Measurements from ENCODE around the gene CELA3A. TPM values are rescaled to one million over a fixed set of nuclear protein-coding genes. Genes with fewer than 3 reads are reported as not detected.

Gene CELA3A
- total and polyA plus RNA-seq, 2 of the 13 experiments (the other 11 are each of a cell fraction or from before 2014, with no cell fraction given) = 0.09 TPM; not detected in 1

DNA sequence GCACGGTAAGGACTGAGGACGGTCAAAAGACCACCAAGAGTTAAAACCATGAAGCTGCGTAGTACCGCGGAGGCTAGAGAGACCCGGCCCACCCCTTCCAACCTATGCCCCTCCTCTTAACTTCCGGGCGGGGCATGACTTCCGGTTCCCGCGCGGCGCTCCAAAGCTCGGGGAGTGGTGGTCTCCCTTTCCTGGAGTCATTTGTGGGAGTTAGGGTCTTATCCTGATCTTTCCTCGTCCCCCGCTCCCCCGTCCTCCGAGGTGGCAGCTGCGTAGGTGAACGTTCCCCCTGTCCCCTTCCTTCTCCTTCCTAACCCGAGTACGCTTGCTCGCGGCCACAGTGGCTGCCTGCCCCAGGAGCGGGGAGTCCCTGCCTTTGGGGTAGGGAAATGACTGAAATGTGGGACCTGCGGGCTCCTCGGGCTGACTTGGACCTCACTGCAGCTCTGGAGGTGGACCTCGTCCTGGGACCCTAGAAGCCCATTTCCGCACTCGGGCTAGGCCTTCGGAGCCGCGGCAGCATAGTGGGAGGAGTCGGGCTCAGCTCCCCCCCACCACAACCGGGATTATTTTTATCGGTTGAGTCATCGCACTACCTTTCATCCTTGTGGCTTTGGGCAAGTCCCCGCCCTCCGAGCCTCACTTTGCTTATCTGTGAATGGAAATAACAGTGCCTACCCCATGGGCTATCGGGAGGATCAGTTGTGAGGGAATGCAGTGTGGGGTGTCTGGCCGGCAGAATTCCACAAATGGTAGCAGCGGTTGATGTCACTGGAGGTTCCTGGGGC, 24.1 kb downstream of the CELA3A start (continued):
- TF ChIP-seq, protein P1, sequence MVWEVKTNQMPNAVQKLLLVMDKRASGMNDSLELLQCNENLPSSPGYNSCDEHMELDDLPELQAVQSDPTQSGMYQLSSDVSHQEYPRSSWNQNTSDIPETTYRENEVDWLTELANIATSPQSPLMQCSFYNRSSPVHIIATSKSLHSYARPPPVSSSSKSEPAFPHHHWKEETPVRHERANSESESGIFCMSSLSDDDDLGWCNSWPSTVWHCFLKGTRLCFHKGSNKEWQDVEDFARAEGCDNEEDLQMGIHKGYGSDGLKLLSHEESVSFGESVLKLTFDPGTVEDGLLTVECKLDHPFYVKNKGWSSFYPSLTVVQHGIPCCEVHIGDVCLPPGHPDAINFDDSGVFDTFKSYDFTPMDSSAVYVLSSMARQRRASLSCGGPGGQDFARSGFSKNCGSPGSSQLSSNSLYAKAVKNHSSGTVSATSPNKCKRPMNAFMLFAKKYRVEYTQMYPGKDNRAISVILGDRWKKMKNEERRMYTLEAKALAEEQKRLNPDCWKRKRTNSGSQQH (CRISPR knock-in tag; IDR thresholded peaks at IDR 0.05; ENCODE audit: low read depth) = peak; percentile 64
- TF ChIP-seq ZNF567 (CRISPR knock-in tag; IDR thresholded peaks at IDR 0.05; ENCODE audit: borderline replicate concordance) (no peak), TCF7 (IDR thresholded peaks at IDR 0.05; ENCODE audit: low read depth) (no peak), JUN (CRISPR knock-in tag; IDR thresholded peaks at IDR 0.05) (no peak), REPIN1 (CRISPR knock-in tag; IDR thresholded peaks at IDR 0.05; ENCODE audit: borderline replicate concordance, low read depth) (0 out of 2 replicates have a peak, but pooled peaks have one; percentile 27), RFXAP (CRISPR knock-in tag; IDR thresholded peaks at IDR 0.05; ENCODE audit: borderline replicate concordance) (peak; percentile 42; the same call in 1 of the 2 replicates), MAFF (IDR thresholded peaks at IDR 0.05; ENCODE audit: low read depth, low read length) (no peak), KLF9 (CRISPR knock-in tag; IDR thresholded peaks at IDR 0.05; ENCODE audit: low read depth) (no peak; the same call in 1 of the 2 replicates), ZNF557 (CRISPR knock-in tag; IDR thresholded peaks at IDR 0.05) (0 out of 2 replicates have a peak, but pooled peaks have one; percentile 27), MBD4 (IDR thresholded peaks at IDR 0.05; ENCODE audit: borderline replicate concordance, low read length) (no peak), ZNF878 (CRISPR knock-in tag; IDR thresholded peaks at IDR 0.05) (peak; percentile 56; the same call in 1 of the 2 replicates), SP1 (IDR thresholded peaks at IDR 0.05) (no peak), SP1 (CRISPR knock-in tag; IDR thresholded peaks at IDR 0.05) (peak; percentile 76), ZSCAN25 (CRISPR knock-in tag; IDR thresholded peaks at IDR 0.05) (no peak), PAWR (CRISPR knock-in tag; IDR thresholded peaks at IDR 0.05; ENCODE audit: borderline replicate concordance) (no peak), ZNF772 (CRISPR knock-in tag; IDR thresholded peaks at IDR 0.05) (no peak; the same call in 1 of the 2 replicates)
- TF ChIP-seq, protein P2, sequence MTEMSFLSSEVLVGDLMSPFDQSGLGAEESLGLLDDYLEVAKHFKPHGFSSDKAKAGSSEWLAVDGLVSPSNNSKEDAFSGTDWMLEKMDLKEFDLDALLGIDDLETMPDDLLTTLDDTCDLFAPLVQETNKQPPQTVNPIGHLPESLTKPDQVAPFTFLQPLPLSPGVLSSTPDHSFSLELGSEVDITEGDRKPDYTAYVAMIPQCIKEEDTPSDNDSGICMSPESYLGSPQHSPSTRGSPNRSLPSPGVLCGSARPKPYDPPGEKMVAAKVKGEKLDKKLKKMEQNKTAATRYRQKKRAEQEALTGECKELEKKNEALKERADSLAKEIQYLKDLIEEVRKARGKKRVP (CRISPR knock-in tag; IDR thresholded peaks at IDR 0.05) = peak in 1 of 2 experiments; percentile 50; a peak in 2 of 4 replicates
- TF ChIP-seq, protein P3, sequence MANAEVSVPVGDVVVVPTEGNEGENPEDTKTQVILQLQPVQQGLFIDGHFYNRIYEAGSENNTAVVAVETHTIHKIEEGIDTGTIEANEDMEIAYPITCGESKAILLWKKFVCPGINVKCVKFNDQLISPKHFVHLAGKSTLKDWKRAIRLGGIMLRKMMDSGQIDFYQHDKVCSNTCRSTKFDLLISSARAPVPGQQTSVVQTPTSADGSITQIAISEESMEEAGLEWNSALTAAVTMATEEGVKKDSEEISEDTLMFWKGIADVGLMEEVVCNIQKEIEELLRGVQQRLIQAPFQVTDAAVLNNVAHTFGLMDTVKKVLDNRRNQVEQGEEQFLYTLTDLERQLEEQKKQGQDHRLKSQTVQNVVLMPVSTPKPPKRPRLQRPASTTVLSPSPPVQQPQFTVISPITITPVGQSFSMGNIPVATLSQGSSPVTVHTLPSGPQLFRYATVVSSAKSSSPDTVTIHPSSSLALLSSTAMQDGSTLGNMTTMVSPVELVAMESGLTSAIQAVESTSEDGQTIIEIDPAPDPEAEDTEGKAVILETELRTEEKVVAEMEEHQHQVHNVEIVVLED (CRISPR knock-in tag; IDR thresholded peaks at IDR 0.05; ENCODE audit: borderline replicate concordance) = peak; percentile 68; the same call in 1 of the 2 replicates
- TF ChIP-seq, protein P4, sequence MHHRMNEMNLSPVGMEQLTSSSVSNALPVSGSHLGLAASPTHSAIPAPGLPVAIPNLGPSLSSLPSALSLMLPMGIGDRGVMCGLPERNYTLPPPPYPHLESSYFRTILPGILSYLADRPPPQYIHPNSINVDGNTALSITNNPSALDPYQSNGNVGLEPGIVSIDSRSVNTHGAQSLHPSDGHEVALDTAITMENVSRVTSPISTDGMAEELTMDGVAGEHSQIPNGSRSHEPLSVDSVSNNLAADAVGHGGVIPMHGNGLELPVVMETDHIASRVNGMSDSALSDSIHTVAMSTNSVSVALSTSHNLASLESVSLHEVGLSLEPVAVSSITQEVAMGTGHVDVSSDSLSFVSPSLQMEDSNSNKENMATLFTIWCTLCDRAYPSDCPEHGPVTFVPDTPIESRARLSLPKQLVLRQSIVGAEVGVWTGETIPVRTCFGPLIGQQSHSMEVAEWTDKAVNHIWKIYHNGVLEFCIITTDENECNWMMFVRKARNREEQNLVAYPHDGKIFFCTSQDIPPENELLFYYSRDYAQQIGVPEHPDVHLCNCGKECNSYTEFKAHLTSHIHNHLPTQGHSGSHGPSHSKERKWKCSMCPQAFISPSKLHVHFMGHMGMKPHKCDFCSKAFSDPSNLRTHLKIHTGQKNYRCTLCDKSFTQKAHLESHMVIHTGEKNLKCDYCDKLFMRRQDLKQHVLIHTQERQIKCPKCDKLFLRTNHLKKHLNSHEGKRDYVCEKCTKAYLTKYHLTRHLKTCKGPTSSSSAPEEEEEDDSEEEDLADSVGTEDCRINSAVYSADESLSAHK (CRISPR knock-in tag; IDR thresholded peaks at IDR 0.05; ENCODE audit: borderline replicate concordance) = no peak
- TF ChIP-seq, protein P5, sequence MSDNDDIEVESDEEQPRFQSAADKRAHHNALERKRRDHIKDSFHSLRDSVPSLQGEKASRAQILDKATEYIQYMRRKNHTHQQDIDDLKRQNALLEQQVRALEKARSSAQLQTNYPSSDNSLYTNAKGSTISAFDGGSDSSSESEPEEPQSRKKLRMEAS (IDR thresholded peaks at IDR 0.05) = peak; percentile 59
- TF ChIP-seq, protein P6, sequence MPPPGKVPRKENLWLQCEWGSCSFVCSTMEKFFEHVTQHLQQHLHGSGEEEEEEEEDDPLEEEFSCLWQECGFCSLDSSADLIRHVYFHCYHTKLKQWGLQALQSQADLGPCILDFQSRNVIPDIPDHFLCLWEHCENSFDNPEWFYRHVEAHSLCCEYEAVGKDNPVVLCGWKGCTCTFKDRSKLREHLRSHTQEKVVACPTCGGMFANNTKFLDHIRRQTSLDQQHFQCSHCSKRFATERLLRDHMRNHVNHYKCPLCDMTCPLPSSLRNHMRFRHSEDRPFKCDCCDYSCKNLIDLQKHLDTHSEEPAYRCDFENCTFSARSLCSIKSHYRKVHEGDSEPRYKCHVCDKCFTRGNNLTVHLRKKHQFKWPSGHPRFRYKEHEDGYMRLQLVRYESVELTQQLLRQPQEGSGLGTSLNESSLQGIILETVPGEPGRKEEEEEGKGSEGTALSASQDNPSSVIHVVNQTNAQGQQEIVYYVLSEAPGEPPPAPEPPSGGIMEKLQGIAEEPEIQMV (CRISPR knock-in tag; IDR thresholded peaks at IDR 0.05; ENCODE audit: low read depth) = no peak
